ENCODE results near the gene DBF4.

GRCh38 chr7:87852306-87852705, 24.0 kb upstream of the DBF4 start:
- TF ChIP-seq FOXM1 (IDR thresholded peaks at IDR 0.05; ENCODE audit: borderline replicate concordance, low read depth): no peak
- no peak for TF ChIP-seq YY1 (IDR thresholded peaks at IDR 0.05; ENCODE audit: low read depth)
- no peak for TF ChIP-seq ZBTB7A (IDR thresholded peaks at IDR 0.05; ENCODE audit: low read depth)
- TF ChIP-seq EP300 (IDR thresholded peaks at IDR 0.05; ENCODE audit: borderline replicate concordance): no peak
- no peak for TF ChIP-seq REST (IDR thresholded peaks at IDR 0.05; ENCODE audit: low read depth)
- no peak for TF ChIP-seq EGR1 (IDR thresholded peaks at IDR 0.05)
- TF ChIP-seq TEAD4 (IDR thresholded peaks at IDR 0.05): no peak
- TF ChIP-seq MAX (IDR thresholded peaks at IDR 0.05): no peak
- no peak for TF ChIP-seq TAF1 (IDR thresholded peaks at IDR 0.05; ENCODE audit: low read depth)
- TF ChIP-seq CEBPB (IDR thresholded peaks at IDR 0.05): no peak

All from Ishikawa (cell line).